ENCODE results near the gene KIF4A. TPM values are rescaled to one million over a fixed set of nuclear protein-coding genes. Genes with fewer than 3 reads are reported as not detected.
"Not testable (repeated sequence)": the region's sequence is repeated elsewhere in the genome, so short reads cannot be mapped to it uniquely, and the experiment has no call there.

Gene KIF4A
- total RNA-seq, 1 experiment from 2014 or later, result 36.2 TPM

GRCh38 chrX:70322784-70323183, 32.9 kb downstream of the KIF4A start:
- peaks cover 4% of the 10 kb centered on the region; the same call in 1 of the 2 replicates for H3K36me3 Mint-ChIP-seq
- no peak for DNase-seq (ENCODE audit: low spot score)
- H3K27me3 Mint-ChIP-seq (ENCODE audit: low read depth), result no peaks in the 10 kb centered on the region; the same call in 1 of the 2 replicates
- TF ChIP-seq FOXJ3 (CRISPR knock-in tag; IDR thresholded peaks at IDR 0.05; ENCODE audit: borderline replicate concordance), result no peak
- no peak for TF ChIP-seq SMAD3 (CRISPR knock-in tag; IDR thresholded peaks at IDR 0.05; ENCODE audit: borderline replicate concordance)
- CTCF ChIA-PET, result no interaction called here
- POLR2A ChIA-PET, result no interaction called here
- ATAC-seq, result peak; percentile 64
- H3K4me3 Mint-ChIP-seq, result no peak overlapping the region
- no peaks in the 10 kb centered on the region for H3K9me3 Mint-ChIP-seq
- H3K27ac Mint-ChIP-seq, result no peak overlapping the region; the same call in 1 of the 2 replicates
- no peaks in the 10 kb centered on the region for H3K4me1 Mint-ChIP-seq

- DNase-seq (ENCODE audit: low spot score); CTCF ChIA-PET; H3K4me3 Mint-ChIP-seq; H3K27me3 Mint-ChIP-seq (ENCODE audit: low read depth); H3K36me3 Mint-ChIP-seq; H3K27ac Mint-ChIP-seq; H3K9me3 Mint-ChIP-seq; ATAC-seq; H3K4me1 Mint-ChIP-seq; POLR2A ChIA-PET: not testable (repeated sequence)
These were observed 33.7 kb downstream of the KIF4A start for GRCh38 chrX:70323628-70324027.

- ATAC-seq (no peak), DNase-seq (ENCODE audit: low spot score) (no peak)
- no peak for TF ChIP-seq ATF6 (CRISPR knock-in tag; IDR thresholded peaks at IDR 0.05)
- no peak for TF ChIP-seq SMAD4 (CRISPR knock-in tag; IDR thresholded peaks at IDR 0.05)
- TF ChIP-seq ZNF317 (CRISPR knock-in tag; IDR thresholded peaks at IDR 0.05; ENCODE audit: borderline replicate concordance, low read depth), result no peak
- TF ChIP-seq IRF2 (CRISPR knock-in tag; IDR thresholded peaks at IDR 0.05; ENCODE audit: borderline replicate concordance, low read depth), result no peak
- TF ChIP-seq NR3C1 (CRISPR knock-in tag; conservative IDR thresholded peaks at IDR 0.05; ENCODE audit: low read depth), result no peak
- no peaks in the 10 kb centered on the region for H3K9me3 Mint-ChIP-seq
- no peak overlapping the region for H3K4me3 Mint-ChIP-seq
- POLR2A ChIA-PET, result no interaction called here
- CTCF ChIA-PET, result no interaction called here
- no peaks in the 10 kb centered on the region for H3K36me3 Mint-ChIP-seq
- H3K27me3 Mint-ChIP-seq (ENCODE audit: low read depth), result no peaks in the 10 kb centered on the region; the same call in 1 of the 2 replicates
- no peaks in the 10 kb centered on the region for H3K4me1 Mint-ChIP-seq
- H3K27ac Mint-ChIP-seq, result no peak overlapping the region
These were observed 34.4 kb downstream of the KIF4A start for GRCh38 chrX:70324326-70324725.

- ChIA-PET CTCF (no interaction called here), POLR2A (no interaction called here)
- TF ChIP-seq ZBTB21 (CRISPR knock-in tag; IDR thresholded peaks at IDR 0.05; ENCODE audit: borderline replicate concordance) (no peak), OVOL2 (CRISPR knock-in tag; IDR thresholded peaks at IDR 0.05; ENCODE audit: borderline replicate concordance) (no peak), ETV6 (CRISPR knock-in tag; IDR thresholded peaks at IDR 0.05) (no peak), SMAD4 (CRISPR knock-in tag; IDR thresholded peaks at IDR 0.05) (no peak), ZNF423 (CRISPR knock-in tag; IDR thresholded peaks at IDR 0.05) (no peak), GRHL2 (CRISPR knock-in tag; IDR thresholded peaks at IDR 0.05; ENCODE audit: insufficient replicate concordance, severe bottlenecking) (no peak)
- H3K4me1 Mint-ChIP-seq, result no peaks in the 10 kb centered on the region
- H3K9me3 Mint-ChIP-seq, result no peaks in the 10 kb centered on the region
- ATAC-seq (no peak), DNase-seq (ENCODE audit: low spot score) (no peak)
- H3K27ac Mint-ChIP-seq, result no peak overlapping the region
- no peaks in the 10 kb centered on the region for H3K27me3 Mint-ChIP-seq (ENCODE audit: low read depth)
- no peak overlapping the region for H3K4me3 Mint-ChIP-seq
- peaks cover 25% of the 10 kb centered on the region for H3K36me3 Mint-ChIP-seq
These were observed 41.3 kb downstream of the KIF4A start for GRCh38 chrX:70331161-70331560.

GRCh38 chrX:70332600-70332999, 42.7 kb downstream of the KIF4A start:
- no peak for DNase-seq (ENCODE audit: low spot score)
- peak; percentile 36; the same call in 1 of the 2 replicates for ATAC-seq
- H3K4me3 Mint-ChIP-seq, result no peak overlapping the region
- CTCF ChIA-PET, result interaction anchor here (0.8 to 1.0 kb wide), 2 partner anchors 12 to 100 kb away, joined by 3 read pairs; no protein-coding TSS in a partner anchor
- no peaks in the 10 kb centered on the region for H3K9me3 Mint-ChIP-seq
- peaks cover 32% of the 10 kb centered on the region for H3K36me3 Mint-ChIP-seq
- H3K4me1 Mint-ChIP-seq, result no peaks in the 10 kb centered on the region
- TF ChIP-seq GABPB1 (CRISPR knock-in tag; IDR thresholded peaks at IDR 0.05) (no peak), ZNF121 (CRISPR knock-in tag; IDR thresholded peaks at IDR 0.05) (no peak), JUN (CRISPR knock-in tag; IDR thresholded peaks at IDR 0.05) (no peak), CTCF (IDR thresholded peaks at IDR 0.05) (no peak), SMAD3 (CRISPR knock-in tag; IDR thresholded peaks at IDR 0.05; ENCODE audit: borderline replicate concordance) (no peak), ATF3 (CRISPR knock-in tag; conservative IDR thresholded peaks at IDR 0.05) (no peak), ELF4 (CRISPR knock-in tag; IDR thresholded peaks at IDR 0.05; ENCODE audit: low read depth) (no peak), FOXJ3 (CRISPR knock-in tag; IDR thresholded peaks at IDR 0.05; ENCODE audit: borderline replicate concordance) (no peak), E2F5 (CRISPR knock-in tag; IDR thresholded peaks at IDR 0.05) (no peak)
- no peak overlapping the region for H3K27ac Mint-ChIP-seq
- H3K27me3 Mint-ChIP-seq (ENCODE audit: low read depth), result no peaks in the 10 kb centered on the region
- POLR2A ChIA-PET, result no interaction called here
